Iris pigment epithelial cell (primary cell): Measurements from ENCODE around the gene PXK.
A peak's percentile ranks its signal among the peaks of the same experiment; 100 is the strongest.

Source experiments
- DNase-seq: peaks from one replicate; pipeline ENCODE4 v3.0.0-alpha.2; 2011; ENCODE audit warnings: low read depth

Gene PXK

DNA sequence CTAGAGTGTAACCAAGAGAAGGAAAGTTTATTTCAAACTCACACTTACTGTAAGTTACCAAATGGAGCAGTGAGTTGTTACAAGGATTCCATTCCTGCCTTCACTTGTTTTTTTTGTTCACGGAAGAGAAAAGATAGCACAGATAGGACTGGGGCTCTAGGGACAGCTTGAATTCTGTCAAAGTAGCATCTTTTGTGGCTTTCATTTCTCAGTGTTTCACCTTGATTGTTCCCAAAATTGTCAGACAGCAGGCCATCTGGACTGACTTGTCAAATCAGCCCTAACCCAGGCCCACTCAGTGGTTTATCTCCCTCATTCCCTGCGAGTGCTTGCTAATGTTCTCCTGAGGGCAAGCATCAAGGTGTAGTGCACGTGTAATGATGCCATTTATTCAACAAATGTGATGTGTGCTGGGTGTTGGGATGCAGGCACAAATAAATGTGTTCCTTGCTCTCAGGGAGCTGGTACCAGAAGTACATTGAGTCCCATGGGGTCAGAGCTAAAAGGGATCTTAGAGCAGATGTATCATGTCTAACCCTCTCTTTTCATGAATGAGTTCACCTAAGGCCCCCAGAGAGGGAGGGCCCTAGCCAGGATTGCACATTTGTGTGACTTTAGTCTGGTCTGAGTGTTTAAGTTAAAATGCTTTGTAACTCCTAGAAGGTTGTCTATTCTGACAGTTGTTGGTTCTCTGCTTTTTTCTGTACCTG lies 51.8 kb downstream of the PXK start:
- DNase-seq, result no peak

- DNase-seq, result peak; percentile 93
Observed at GRCh38 chr3:58386626-58387365, 54.1 kb downstream of the PXK start.

DNA sequence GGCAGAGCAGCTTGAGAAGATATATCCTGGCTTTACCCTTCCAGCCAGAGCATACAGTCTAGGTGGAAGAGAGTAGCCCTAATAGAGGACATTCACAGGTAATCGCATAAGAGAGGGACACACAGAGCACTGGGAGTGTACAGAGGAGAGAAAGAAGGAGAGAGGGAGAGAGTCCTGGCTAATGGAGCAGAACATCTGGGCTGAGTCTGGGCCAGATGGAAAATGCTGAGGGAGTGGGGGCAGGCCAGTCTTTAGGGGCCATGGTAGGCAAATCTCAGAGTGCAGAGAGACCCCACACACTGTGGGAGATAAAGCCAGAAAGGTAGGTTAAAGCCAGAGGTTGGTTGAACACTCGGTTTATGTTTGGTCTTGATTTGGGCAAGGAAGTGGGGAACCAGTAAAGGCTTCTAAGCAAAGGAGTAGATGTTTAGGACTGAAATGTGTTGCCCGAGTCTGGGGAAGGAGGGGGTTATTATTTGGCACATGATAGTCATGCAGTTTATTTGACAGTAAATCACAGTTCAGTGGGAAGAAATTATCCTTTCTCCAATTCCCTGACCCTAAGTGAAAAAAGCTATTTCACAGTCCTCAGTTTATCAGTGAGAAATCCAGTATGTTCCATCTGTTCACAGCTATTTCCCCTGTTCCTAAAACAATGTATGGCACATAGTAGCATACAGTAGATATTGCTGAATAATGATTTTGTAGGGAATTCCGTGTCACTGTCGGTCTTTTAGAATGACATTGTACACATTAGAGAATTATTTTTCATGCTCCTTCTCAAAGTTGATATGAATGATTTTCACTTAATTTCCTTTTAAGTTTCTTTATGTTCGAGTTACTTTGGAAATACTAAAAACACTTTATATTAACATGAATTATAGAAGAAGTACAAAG lies 55.2 kb downstream of the PXK start:
- DNase-seq, result no peak

- DNase-seq, result peak; percentile 62
Observed at GRCh38 chr3:58388550-58389091, 55.9 kb downstream of the PXK start.

DNA sequence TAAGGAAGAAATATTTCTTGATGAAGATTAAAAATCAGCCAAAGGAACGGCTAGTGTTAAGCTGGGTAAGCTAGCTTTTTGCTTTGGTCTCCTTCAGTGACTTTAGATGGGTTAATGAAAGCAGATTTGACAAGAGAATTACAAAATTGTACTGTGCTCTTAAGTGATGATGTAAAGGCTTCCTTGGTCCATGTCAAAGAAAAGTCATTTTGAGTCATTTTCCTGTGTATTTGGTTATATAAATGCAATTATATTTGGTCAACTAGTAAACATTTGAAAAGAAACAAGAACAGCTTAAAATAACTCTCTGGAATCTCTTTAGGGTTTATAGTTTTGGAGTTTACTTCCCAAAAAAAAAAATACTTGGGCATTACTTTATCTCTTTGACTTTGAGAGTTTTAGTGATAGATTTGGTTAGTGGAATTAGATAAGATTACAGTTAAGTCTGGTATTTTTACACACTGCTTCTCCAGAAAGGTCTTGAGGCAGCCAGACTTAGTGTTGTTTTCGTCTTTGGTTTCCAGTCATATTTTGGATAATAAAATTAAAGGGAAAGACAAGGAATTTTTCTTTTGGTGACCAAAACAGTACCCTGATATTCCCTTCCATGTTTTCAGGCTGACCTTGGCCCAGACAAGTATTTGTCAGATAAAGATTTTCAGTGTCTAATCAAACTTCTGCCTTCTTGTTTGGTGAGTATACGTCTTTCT lies 58.6 kb downstream of the PXK start:
- no peak for DNase-seq

DNA sequence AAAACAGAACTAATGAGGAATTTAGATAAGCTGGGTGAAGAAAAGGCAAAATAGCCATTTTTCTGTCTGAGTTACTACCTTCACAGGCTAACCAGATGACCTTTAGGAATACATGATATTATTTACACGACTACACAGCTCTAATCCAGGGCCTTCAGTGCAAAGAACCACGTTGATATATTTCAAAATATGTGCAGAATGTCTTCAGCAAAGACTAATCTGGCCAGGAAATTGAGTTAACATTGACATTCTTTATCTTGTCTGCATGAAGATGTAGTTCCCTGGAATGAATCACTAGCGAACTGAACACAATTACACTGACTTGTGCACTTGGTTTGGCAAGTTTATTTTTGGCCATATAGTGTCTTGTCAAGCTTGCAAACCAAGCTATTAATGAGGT lies 59.5 kb downstream of the PXK start:
- DNase-seq, result peak; percentile 59

- DNase-seq, result no peak
Observed at GRCh38 chr3:58394339-58394738, 61.6 kb downstream of the PXK start.

GRCh38 chr3:58398669-58399333 lies 66.1 kb downstream of the PXK start:
- DNase-seq, result no peak

DNA sequence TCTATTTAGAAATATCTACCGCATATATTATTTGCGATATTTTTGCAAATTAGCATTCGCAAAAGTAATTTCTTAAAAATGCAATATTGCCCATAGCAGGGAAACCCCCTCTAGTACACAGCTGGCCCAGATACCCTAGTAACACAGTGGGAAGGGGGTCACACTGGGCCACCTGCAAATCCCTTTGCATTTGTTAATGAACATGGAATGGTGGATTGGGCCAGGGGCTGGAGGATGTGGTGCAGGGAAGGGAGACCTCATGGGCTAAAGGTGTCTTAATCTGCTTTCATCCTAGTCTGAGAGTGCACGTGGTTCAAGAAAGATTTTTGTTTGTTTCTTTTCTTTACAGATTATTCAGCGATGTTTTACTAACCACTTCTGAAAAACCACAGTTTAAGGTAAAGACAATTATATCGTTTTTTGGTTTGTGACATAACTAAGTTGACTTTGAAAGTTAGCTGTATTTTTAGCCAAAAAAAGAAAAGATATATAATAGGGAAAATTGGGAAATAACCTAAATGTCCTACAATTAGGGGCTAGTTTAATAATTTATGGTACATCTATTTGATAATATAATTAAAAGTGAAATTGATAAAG lies 70.9 kb downstream of the PXK start:
- no peak for DNase-seq

DNA sequence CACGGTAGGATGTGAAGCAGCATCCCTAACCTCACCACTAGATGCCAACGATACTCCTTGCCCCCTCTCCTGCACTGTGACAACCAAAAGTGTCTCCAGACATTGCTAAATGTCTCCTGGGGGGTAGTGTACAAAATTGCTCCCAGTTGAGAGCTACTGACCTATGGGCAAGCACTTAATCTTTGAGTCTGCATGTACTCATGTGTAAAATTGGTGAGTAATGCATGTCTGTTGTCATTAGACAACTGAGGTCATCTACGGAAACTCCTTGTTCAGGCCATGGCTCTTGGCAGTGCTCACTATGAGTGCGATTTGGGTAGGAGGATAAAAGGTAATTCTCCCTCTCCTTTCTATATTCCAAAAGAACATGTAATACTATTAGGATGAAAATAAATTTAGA lies 71.7 kb downstream of the PXK start:
- peak; percentile 81 for DNase-seq

DNA sequence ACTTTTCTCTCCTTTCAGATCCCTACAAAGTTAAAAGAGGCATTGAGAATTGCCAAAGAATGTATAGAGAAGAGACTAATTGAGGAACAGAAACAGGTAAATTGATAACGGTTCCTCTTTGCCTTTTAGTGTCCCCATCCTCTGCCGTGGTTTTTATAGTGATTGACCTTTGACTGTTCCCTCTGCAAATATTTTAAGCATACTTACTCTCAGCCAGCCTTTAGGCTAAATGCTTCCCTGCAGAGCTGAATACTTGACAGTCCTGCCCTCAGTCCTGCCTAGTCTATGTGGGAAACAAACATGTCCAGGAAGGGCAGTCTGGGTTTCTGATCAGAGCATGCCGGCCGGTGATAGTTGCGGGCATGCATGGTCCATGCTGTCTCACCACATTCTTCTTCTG lies 76.2 kb downstream of the PXK start:
- DNase-seq, result no peak

- no peak for DNase-seq
Observed at GRCh38 chr3:58409663-58410062, 77.0 kb downstream of the PXK start.

- DNase-seq, result no peak
Observed at GRCh38 chr3:58411036-58411435, 78.3 kb downstream of the PXK start.

GRCh38 chr3:58411851-58412830 lies 79.4 kb downstream of the PXK start:
- DNase-seq, result no peak

GRCh38 chr3:58414538-58415197 lies 82.0 kb downstream of the PXK start:
- peak; percentile 65 for DNase-seq

GRCh38 chr3:58416191-58416590 lies 83.5 kb downstream of the PXK start:
- DNase-seq, result no peak

DNA sequence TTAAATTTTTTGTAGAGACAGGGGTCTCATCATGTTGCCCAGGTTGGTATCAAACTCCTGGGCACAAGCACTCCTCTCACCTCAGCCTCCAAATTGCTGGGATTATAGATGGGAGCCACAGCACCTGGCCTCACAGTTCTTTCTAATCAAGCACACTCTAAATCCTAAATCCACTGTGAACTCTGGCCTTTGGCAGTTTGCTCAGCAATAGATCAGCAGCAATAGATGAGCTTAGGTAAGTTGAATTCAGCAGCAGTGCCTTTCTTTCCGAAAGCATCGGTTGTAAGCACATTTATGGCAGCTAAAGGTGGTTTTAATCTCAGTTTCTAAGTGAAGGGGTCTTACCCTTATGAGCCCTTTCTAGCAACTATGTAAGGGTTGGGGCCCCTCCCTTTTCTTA lies 84.4 kb downstream of the PXK start:
- DNase-seq, result no peak

DNA sequence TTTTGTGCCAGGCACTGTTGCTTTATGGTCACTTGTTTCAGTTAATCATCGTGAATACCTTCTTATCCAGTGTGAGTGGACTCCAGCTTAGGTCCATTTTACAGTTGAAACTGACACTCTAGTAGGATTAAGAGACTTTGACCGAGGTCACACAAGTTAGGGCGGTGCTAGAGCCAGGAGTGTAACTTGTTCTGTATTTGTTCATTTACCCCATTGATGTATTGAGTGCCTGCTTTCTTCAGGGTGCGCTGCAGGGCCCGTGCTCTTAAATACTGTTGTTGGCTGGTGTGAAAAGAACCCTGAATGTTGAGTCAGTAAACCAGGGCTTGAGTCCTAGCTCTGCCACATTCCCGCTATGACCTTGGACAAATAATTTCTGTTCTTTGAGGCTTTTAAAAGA lies 85.5 kb downstream of the PXK start:
- no peak for DNase-seq
